Prostate gland (tissue), 2 donors: ENCODE results near the gene KCNJ3. TPM values are rescaled to one million over a fixed set of nuclear protein-coding genes. Genes with fewer than 3 reads are reported as not detected.

Source experiments
- DNase-seq: peaks from one replicate; pipeline ENCODE4 v3.0.0-alpha.2; 2019; ENCODE audit warnings: low spot score
- H3K27ac ChIP-seq, 2 donors: fragments of 200-600 bp; sonication (generic); 2 replicates each; pipeline ENCODE4 v1.5.1; 2017 to 2019
- H3K27me3 ChIP-seq: fragments of 200-600 bp; sonication (generic); replicated peaks from 2 replicates; pipeline ENCODE4 v1.5.1; 2019; ENCODE audit not compliant: insufficient read depth
- H3K36me3 ChIP-seq, 2 donors: fragments of 200-600 bp; sonication (generic); 1 replicate in 1 of 2; 2 replicates in 1 of 2; pipeline versions ENCODE4 v1.5.1 to v1.8.1; 2017 to 2019
- H3K4me1 ChIP-seq: fragments of 200-600 bp; sonication (generic); replicated peaks from 2 replicates; pipeline ENCODE4 v1.5.1; 2019
- H3K4me3 ChIP-seq, 2 donors: fragments of 200-600 bp; sonication (generic); 2 replicates each; pipeline ENCODE4 v1.5.1; 2017 to 2019
- H3K9me3 ChIP-seq: fragments of 200-600 bp; sonication (generic); 2 replicates; pipeline ENCODE4 v1.5.1; 2017
- POLR2A ChIP-seq: fragments of 450-650 bp; IDR thresholded peaks from one replicate; pipeline ENCODE4 v1.6.1; 2016; ENCODE audit warnings: antibody characterized with exemption, mild to moderate bottlenecking
- POLR2AphosphoS5 ChIP-seq: sonication (generic); formaldehyde crosslinking; IDR thresholded peaks from one replicate; pipeline ENCODE4 v1.6.1; 2017; ENCODE audit warnings: antibody characterized with exemption
- WGBS: methylation state at CpG from one replicate; pipeline ENCODE4 v1.1.5; 2018; 5-methylcytosine and 5-hydroxymethylcytosine counted together
- intact Hi-C: fragments of 100-400 bp; cut with DNase I; formaldehyde crosslinking; loops from one replicate; pipeline ENCODE4 v1.14.2; 2022
- total RNA-seq, 2 donors: library from RNA; depleted of rRNA; stranded (reverse); fragments of >200 nt; gene quantifications; one replicate each; pipeline ENCODE4 v1.1.0, GENCODE V29; 2016
- TF ChIP-seq, protein P1 (sequence below), 4 experiments: fragments of 200-600 bp in 2 of 4; fragments of 450-650 bp in 2 of 4; sonication (generic) in 2 of 4; IDR thresholded peaks; 1 replicate in 3 of 4; 2 replicates in 1 of 4; pipeline ENCODE4 v1.5.1; 2016 to 2019; ENCODE audit warnings: antibody characterized with exemption in 4 of 4, mild to moderate bottlenecking in 2 of 4, moderate library complexity in 2 of 4

KCNJ3 gene
- total RNA-seq, 2 donors from 2014 or later = 2.7 to 8.8 TPM

DNA sequence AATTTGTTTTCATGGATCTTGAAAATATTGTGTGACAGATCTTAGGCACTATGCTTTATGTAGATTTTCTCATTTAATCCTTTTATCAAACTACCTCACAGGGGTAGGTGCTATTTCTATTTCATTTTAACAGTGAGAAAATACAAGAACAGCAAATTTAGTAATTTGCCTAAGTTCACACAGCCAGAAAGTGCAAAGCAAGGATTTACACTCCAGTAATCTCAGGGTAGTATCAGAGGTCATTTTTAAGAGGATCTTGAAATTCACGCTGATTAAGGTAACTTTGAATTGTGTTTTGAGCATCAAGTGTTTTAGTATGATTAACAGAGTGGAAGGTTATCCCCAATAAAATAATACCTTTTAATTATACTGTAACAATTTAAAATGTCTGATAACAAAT lies 10.1 kb upstream of the KCNJ3 start:
- no peak for DNase-seq
- intact Hi-C loops = no loop called here
- no peaks in the 10 kb centered on the region for H3K9me3 ChIP-seq
- no peak overlapping the region for H3K27ac ChIP-seq
- H3K36me3 ChIP-seq = no peaks in the 10 kb centered on the region
- H3K27me3 ChIP-seq = no peaks in the 10 kb centered on the region
- 85% methylated on average over 1 of the region's 1 CpG for WGBS
- H3K4me1 ChIP-seq = no peaks in the 10 kb centered on the region
- H3K4me3 ChIP-seq = no peak overlapping the region
- no peak for TF ChIP-seq POLR2A
- TF ChIP-seq POLR2AphosphoS5 = no peak
- TF ChIP-seq, protein P1, sequence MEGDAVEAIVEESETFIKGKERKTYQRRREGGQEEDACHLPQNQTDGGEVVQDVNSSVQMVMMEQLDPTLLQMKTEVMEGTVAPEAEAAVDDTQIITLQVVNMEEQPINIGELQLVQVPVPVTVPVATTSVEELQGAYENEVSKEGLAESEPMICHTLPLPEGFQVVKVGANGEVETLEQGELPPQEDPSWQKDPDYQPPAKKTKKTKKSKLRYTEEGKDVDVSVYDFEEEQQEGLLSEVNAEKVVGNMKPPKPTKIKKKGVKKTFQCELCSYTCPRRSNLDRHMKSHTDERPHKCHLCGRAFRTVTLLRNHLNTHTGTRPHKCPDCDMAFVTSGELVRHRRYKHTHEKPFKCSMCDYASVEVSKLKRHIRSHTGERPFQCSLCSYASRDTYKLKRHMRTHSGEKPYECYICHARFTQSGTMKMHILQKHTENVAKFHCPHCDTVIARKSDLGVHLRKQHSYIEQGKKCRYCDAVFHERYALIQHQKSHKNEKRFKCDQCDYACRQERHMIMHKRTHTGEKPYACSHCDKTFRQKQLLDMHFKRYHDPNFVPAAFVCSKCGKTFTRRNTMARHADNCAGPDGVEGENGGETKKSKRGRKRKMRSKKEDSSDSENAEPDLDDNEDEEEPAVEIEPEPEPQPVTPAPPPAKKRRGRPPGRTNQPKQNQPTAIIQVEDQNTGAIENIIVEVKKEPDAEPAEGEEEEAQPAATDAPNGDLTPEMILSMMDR (IDR thresholded peaks at IDR 0.05) = no peak

DNA sequence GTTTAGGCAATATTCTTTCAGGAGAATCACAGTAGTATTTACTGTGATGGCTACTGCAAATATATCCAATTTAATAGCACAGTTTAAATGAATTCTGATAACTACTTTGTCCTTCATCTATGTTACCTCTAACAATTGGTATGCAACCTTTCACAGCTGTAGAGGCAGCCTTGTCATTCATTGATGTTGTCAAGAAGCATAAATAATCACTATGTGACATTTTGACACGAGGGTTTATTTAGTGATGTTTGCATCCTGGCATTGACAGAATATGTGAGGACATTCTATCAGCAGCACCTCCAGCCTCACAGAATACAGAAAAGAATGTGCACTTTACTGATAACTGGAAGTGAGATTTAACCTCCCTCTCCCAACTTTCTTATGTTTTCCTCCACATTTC lies 9.3 kb upstream of the KCNJ3 start:
- H3K36me3 ChIP-seq = no peaks in the 10 kb centered on the region
- H3K4me1 ChIP-seq = no peaks in the 10 kb centered on the region
- H3K27ac ChIP-seq = no peak overlapping the region
- intact Hi-C loops = no loop called here
- H3K9me3 ChIP-seq = no peaks in the 10 kb centered on the region
- TF ChIP-seq POLR2AphosphoS5 = no peak
- TF ChIP-seq POLR2A = no peak
- TF ChIP-seq, protein P1 (IDR thresholded peaks at IDR 0.05) = no peak
- no peak for DNase-seq
- H3K4me3 ChIP-seq = no peak overlapping the region
- H3K27me3 ChIP-seq = no peaks in the 10 kb centered on the region
- WGBS = 63% methylated on average over 1 of the region's 1 CpG

DNA sequence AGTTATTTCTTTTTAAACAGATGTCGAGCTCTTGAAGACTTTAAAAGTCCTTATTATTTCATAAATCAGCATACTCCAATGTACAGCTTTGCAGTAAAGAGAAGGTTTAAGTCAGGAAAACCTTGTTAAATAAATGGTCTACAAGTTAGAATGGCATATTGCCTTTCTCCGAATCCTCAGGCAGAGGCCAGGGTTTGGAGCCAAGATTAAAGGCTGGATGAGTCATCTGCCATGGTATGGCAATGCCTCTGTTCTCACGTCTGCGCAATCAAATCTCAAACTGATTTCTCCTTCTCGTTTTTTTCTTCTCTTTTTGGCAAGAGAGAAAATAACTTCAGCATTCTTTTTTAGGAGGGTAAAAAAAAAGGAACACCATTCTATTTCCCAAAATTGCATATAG lies 5.6 kb upstream of the KCNJ3 start:
- H3K27ac ChIP-seq = no peak overlapping the region
- no peak for DNase-seq
- WGBS = 38% methylated on average over 5 of the region's 5 CpGs

DNA sequence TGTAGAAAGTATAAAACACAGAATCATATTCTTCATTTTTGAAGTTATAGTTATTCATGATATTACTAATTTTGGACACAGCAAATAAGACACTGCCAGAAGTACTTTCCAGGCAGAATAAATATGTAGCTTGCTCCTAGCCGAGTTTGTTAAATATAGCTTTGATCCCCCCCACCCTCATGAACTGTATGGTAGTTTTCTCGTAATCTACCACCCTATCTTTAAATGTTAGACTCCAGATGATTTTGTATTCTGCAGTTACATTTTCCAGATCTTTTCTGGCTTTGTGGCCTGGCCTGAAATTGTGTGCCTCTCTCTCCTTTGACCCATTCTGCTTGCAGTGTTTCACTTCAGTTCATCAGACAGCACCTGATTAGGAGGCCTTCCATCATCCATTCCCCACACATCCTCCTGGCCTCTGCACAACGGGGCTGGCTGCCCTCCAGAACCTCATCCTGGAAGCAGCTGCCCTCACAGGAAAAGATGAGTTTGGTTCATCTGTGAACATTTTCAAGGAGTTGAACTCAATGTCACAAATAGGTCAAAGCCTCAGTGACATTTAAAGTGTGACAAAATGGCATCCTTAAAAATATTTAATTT lies 4.7 kb upstream of the KCNJ3 start:
- no peaks in the 10 kb centered on the region for H3K36me3 ChIP-seq
- H3K4me3 ChIP-seq = no peak overlapping the region
- no peaks in the 10 kb centered on the region for H3K4me1 ChIP-seq
- H3K27me3 ChIP-seq = no peaks in the 10 kb centered on the region
- no peak for DNase-seq
- no peak for TF ChIP-seq POLR2AphosphoS5
- no peak for TF ChIP-seq POLR2A
- TF ChIP-seq, protein P1 (IDR thresholded peaks at IDR 0.05) = no peak
- no peak overlapping the region for H3K27ac ChIP-seq
- H3K9me3 ChIP-seq = no peaks in the 10 kb centered on the region
- WGBS = 66% methylated on average over 3 of the region's 3 CpGs
- intact Hi-C loops = no loop called here

More for the DNA sequence above, 5.6 kb upstream of the KCNJ3 start:
- Histone ChIP-seq H3K9me3 (no peaks in the 10 kb centered on the region), H3K4me1 (no peaks in the 10 kb centered on the region), H3K4me3 (no peak overlapping the region), H3K36me3 (no peaks in the 10 kb centered on the region), H3K27me3 (no peaks in the 10 kb centered on the region)
- intact Hi-C loops = no loop called here
- TF ChIP-seq, protein P1 (IDR thresholded peaks at IDR 0.05) = no peak
- TF ChIP-seq POLR2A (no peak), POLR2AphosphoS5 (no peak)

DNA sequence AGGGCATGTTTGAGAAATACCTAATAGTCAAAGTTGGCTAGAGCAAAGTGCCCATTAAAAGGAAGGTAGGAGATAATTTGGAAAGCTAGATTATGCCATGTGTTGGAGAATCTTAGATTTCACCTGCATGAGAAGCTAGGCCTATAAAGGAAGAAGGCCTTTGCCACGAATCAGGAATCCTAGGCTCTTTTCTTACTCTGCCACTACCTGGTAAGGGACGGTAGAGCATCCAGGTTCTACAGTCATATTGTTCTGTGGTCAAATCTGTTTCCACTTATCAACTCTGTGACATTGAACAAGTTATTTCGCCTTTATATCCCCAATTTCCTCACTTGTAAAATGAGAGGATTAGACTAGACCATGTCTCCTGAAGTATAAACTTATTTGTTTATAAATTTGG lies 3.6 kb upstream of the KCNJ3 start:
- Histone ChIP-seq H3K4me3 (no peak overlapping the region), H3K36me3 (no peaks in the 10 kb centered on the region), H3K27me3 (peaks cover 4% of the 10 kb centered on the region), H3K27ac (no peak overlapping the region), H3K4me1 (no peaks in the 10 kb centered on the region), H3K9me3 (no peaks in the 10 kb centered on the region)
- DNase-seq = no peak
- intact Hi-C loops = no loop called here
- 91% methylated on average over 3 of the region's 3 CpGs for WGBS
- TF ChIP-seq, protein P1 (IDR thresholded peaks at IDR 0.05) = no peak
- TF ChIP-seq POLR2AphosphoS5 (no peak), POLR2A (no peak)
